Esophagus squamous epithelium (tissue), 4 donors: ENCODE measurements around the gene SPC25.

Source experiments
- CTCF ChIP-seq, 6 experiments: fragments of 450-650 bp in 4 of 6; fragments of 200-600 bp in 2 of 6; sonication (generic) in 2 of 6; IDR thresholded peaks; one replicate each; pipeline ENCODE4 v1.5.1; 2016 to 2019; ENCODE audit warnings: antibody characterized with exemption in 6 of 6, mild to moderate bottlenecking in 4 of 6, moderate library complexity in 4 of 6
- POLR2A ChIP-seq, 4 donors: fragments of 450-650 bp; IDR thresholded peaks; one replicate each; pipeline ENCODE4 v1.6.1; 2017; ENCODE audit warnings: antibody characterized with exemption in 4 of 4, mild to moderate bottlenecking in 4 of 4, moderate library complexity in 3 of 4

DNA sequence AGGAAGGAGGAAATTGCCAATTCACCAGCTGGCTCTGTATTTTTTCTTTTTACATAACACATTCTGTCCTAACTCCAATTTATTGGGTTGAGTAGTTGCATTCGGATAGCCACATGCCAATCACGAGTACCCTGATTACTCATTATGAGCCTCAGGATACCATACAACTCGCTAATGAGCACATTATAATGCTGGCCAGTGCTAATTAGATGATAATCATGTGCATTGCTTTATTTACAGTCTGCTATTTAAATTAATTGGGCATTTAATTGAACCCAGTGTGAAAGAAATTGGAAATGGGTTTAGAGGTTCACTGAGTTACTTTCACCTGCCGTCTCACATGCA lies 26.1 kb upstream of the SPC25 start:
- TF ChIP-seq POLR2A (IDR thresholded peaks at IDR 0.05) (no peak), CTCF (IDR thresholded peaks at IDR 0.05) (no peak)
